ENCODE data around the gene ANAPC4.

Gene ANAPC4

DNA sequence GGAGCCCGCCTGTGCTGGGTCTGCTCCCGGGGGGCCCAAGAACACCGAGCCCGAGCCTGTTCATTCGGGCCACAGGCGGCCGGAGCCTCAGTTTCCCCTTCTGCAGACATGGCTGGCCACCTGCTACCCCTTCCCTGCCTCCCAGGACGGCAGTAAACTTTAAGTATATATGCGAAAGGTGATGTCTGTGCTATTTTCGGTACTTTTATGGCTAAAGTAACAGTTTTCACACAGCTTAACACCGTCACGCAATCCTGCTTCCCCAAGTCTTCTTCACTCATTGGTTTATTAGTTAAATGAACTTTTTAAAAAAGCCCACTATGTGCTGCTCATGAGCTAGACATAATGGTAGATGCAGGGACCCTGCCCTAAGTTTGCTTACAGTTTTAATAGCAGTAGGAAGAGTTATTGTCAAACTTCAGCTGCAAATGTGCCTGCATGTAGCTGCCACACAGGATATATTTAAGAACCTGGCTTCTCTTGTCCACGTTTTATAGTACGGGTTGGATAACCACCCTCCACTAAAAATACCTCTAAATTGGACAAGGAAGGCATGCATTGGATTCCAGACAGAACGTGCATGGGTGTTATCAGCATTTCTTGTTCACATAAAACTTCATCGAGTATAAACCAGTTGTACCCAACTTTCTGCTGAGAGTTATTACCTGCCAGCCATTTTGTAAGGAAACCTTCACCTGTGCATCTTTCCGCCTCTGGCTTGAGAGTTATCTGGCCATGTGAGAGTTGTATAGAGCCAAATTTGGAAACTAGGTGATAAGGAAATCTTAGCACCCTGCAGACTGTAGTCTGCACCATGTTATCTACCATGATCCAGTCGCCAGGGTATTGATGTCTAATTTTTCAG, 741 bp downstream of the ANAPC4 start:
- Histone ChIP-seq H3K9me3 (ENCODE audit: control insufficient read depth, low read length) (no peaks in the 10 kb centered on the region), H3K36me3 (ENCODE audit: control insufficient read depth, insufficient read depth, low read length) (peaks cover 4% of the 10 kb centered on the region), H3K27ac (ENCODE audit: insufficient read depth, low read length, poor library complexity, severe bottlenecking) (peak overlapping the region; percentile 56), H3K4me3 (ENCODE audit: insufficient read depth, low read depth, low read length, poor library complexity, severe bottlenecking) (peak overlapping the region; percentile 91), H3K27me3 (replicated peaks; ENCODE audit: control insufficient read depth, insufficient read depth, low read length, poor library complexity, severe bottlenecking) (no peaks in the 10 kb centered on the region), H3K4me1 (ENCODE audit: control insufficient read depth, insufficient read depth, low read length, poor library complexity, severe bottlenecking) (peaks cover 7% of the 10 kb centered on the region)
- no peak for DNase-seq

DNA sequence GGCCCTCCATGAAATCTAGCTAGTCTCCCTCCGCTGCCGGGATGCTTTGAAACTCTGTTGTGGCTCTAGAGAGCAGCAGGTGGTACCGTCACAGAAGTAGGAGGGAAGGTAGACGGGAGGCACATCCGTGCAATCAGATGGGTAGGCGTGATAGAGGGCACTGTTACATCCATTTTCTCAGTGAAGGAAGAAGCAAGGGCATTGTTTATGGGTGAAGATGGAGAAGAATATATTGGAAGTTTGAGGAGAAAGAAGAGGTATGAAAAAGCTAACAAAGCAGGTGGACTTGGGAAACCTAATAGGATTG, 1.3 kb downstream of the ANAPC4 start:
- H3K4me3 ChIP-seq (ENCODE audit: insufficient read depth, low read depth, low read length, poor library complexity, severe bottlenecking), result no peak overlapping the region
- no peak overlapping the region for H3K27ac ChIP-seq (ENCODE audit: insufficient read depth, low read length, poor library complexity, severe bottlenecking)
- DNase-seq, result no peak
- peaks cover 4% of the 10 kb centered on the region for H3K36me3 ChIP-seq (ENCODE audit: control insufficient read depth, insufficient read depth, low read length)
- peaks cover 7% of the 10 kb centered on the region for H3K4me1 ChIP-seq (ENCODE audit: control insufficient read depth, insufficient read depth, low read length, poor library complexity, severe bottlenecking)
- H3K27me3 ChIP-seq (replicated peaks; ENCODE audit: control insufficient read depth, insufficient read depth, low read length, poor library complexity, severe bottlenecking), result no peaks in the 10 kb centered on the region
- H3K9me3 ChIP-seq (ENCODE audit: control insufficient read depth, low read length), result no peaks in the 10 kb centered on the region

DNA sequence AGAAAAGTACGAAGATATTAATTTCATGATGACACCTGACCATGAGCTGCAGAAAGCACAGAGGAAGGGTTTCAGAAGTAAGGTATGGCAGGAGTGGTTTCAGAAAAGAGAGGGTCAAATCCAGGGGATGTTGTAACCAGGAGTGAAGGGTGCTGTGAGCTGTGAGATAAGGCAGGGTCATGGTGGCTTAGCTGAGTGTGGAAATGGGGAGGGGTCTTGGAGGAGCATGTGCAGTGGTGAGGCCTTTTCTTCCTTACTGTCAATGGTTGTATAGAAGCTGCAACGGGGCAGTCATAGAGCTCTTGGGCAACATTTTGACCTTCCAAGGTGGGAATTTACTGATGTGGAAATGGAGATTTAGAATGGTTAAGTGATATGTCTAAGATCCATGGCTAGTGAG, 2.5 kb downstream of the ANAPC4 start:
- Histone ChIP-seq H3K27ac (ENCODE audit: insufficient read depth, low read length, poor library complexity, severe bottlenecking) (no peak overlapping the region), H3K4me3 (ENCODE audit: insufficient read depth, low read depth, low read length, poor library complexity, severe bottlenecking) (no peak overlapping the region), H3K27me3 (replicated peaks; ENCODE audit: control insufficient read depth, insufficient read depth, low read length, poor library complexity, severe bottlenecking) (no peaks in the 10 kb centered on the region), H3K9me3 (ENCODE audit: control insufficient read depth, low read length) (no peaks in the 10 kb centered on the region), H3K36me3 (ENCODE audit: control insufficient read depth, insufficient read depth, low read length) (peaks cover 11% of the 10 kb centered on the region), H3K4me1 (ENCODE audit: control insufficient read depth, insufficient read depth, low read length, poor library complexity, severe bottlenecking) (peaks cover 7% of the 10 kb centered on the region)
- DNase-seq, result no peak

DNA sequence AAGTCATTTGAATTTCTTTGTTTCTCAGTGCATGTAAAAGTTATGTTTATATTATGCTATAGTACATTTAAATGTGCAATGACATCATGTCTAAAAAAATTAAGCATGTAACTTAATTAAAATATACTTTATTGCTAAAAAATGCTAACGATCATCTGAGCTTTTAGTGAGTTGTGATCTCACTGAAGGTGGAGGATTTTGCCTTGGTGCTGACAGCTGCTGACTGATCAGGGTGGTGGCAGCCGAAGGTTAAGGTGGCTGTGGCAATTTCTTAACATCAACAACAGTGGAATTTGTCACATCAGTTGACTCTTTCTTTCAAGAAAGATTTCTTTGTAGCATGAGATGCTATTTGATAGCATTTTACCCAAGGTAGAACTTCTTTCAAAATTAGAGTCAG, 6.6 kb downstream of the ANAPC4 start:
- Histone ChIP-seq H3K4me1 (ENCODE audit: control insufficient read depth, insufficient read depth, low read length, poor library complexity, severe bottlenecking) (peaks cover 3% of the 10 kb centered on the region), H3K36me3 (ENCODE audit: control insufficient read depth, insufficient read depth, low read length) (peaks cover 23% of the 10 kb centered on the region), H3K27ac (ENCODE audit: insufficient read depth, low read length, poor library complexity, severe bottlenecking) (no peak overlapping the region), H3K4me3 (ENCODE audit: insufficient read depth, low read depth, low read length, poor library complexity, severe bottlenecking) (no peak overlapping the region), H3K9me3 (ENCODE audit: control insufficient read depth, low read length) (no peaks in the 10 kb centered on the region), H3K27me3 (replicated peaks; ENCODE audit: control insufficient read depth, insufficient read depth, low read length, poor library complexity, severe bottlenecking) (no peaks in the 10 kb centered on the region)
- no peak for DNase-seq

DNA sequence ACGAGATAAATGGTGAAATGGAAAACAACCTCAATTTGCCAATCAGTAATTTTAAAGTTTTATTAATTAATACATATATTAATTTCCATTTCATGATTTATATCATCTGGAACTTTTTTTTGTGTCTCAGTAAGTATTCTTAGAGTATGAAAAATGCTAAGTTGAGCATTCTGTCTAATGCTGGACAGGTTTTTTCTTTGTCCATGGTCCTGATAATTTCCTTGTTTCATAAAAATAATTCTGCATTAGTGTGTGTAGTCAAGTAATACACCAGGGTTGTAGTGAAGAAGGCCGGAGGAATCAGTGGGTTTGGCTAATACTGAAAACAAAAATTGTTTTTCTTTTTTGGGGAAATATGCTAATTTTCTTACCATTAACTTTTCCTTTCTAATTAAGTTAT, 9.9 kb downstream of the ANAPC4 start:
- Histone ChIP-seq H3K27ac (ENCODE audit: insufficient read depth, low read length, poor library complexity, severe bottlenecking) (no peak overlapping the region), H3K4me1 (ENCODE audit: control insufficient read depth, insufficient read depth, low read length, poor library complexity, severe bottlenecking) (no peaks in the 10 kb centered on the region), H3K27me3 (replicated peaks; ENCODE audit: control insufficient read depth, insufficient read depth, low read length, poor library complexity, severe bottlenecking) (no peaks in the 10 kb centered on the region), H3K4me3 (ENCODE audit: insufficient read depth, low read depth, low read length, poor library complexity, severe bottlenecking) (no peak overlapping the region), H3K36me3 (ENCODE audit: control insufficient read depth, insufficient read depth, low read length) (peaks cover 49% of the 10 kb centered on the region), H3K9me3 (ENCODE audit: control insufficient read depth, low read length) (no peaks in the 10 kb centered on the region)
- no peak for DNase-seq

DNA sequence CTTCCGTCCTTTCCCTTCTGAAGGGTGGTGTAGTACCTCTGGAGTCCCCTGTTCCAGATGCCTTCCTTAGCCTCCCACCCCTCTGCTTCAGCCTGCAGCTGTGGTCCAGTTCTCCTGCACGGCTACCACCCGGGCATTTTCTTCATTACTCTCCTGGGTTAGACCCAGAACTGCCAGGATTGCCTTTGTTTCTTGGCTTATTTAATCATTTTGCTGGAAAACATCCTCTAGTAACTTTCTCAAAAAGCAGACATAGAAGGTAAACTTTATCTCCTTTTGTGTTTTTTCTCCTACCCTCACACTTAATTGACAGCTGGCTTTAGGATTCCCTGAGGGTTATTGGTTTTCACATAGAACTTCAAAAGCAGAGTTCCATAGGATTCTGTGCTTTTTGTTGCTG, 20.2 kb downstream of the ANAPC4 start:
- Histone ChIP-seq H3K36me3 (ENCODE audit: control insufficient read depth, insufficient read depth, low read length) (peaks cover 77% of the 10 kb centered on the region), H3K27me3 (replicated peaks; ENCODE audit: control insufficient read depth, insufficient read depth, low read length, poor library complexity, severe bottlenecking) (no peaks in the 10 kb centered on the region), H3K27ac (ENCODE audit: insufficient read depth, low read length, poor library complexity, severe bottlenecking) (no peak overlapping the region), H3K4me3 (ENCODE audit: insufficient read depth, low read depth, low read length, poor library complexity, severe bottlenecking) (no peak overlapping the region), H3K4me1 (ENCODE audit: control insufficient read depth, insufficient read depth, low read length, poor library complexity, severe bottlenecking) (no peaks in the 10 kb centered on the region), H3K9me3 (ENCODE audit: control insufficient read depth, low read length) (no peaks in the 10 kb centered on the region)
- DNase-seq, result no peak

DNA sequence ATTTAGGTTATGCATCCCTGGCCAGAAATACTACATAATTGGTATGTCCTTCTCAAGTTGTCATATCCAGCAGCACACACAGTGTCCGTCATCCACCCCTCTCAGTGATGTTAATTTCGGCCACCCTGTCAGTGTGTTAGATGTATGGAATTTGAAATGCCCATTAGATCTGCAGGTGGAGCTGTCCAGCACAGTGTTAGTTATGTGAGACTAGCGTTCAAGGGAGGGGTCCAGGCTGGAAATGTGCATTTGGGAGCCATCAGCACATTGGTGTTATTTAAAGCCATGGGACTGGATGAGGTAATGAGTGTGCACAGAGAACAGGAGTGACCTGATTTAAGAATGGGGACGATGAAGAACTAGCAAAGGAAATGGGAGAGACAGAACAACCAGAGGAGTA, 22.4 kb downstream of the ANAPC4 start:
- Histone ChIP-seq H3K9me3 (ENCODE audit: control insufficient read depth, low read length) (no peaks in the 10 kb centered on the region), H3K36me3 (ENCODE audit: control insufficient read depth, insufficient read depth, low read length) (peaks cover 75% of the 10 kb centered on the region), H3K27me3 (replicated peaks; ENCODE audit: control insufficient read depth, insufficient read depth, low read length, poor library complexity, severe bottlenecking) (no peaks in the 10 kb centered on the region), H3K4me1 (ENCODE audit: control insufficient read depth, insufficient read depth, low read length, poor library complexity, severe bottlenecking) (no peaks in the 10 kb centered on the region), H3K4me3 (ENCODE audit: insufficient read depth, low read depth, low read length, poor library complexity, severe bottlenecking) (no peak overlapping the region), H3K27ac (ENCODE audit: insufficient read depth, low read length, poor library complexity, severe bottlenecking) (no peak overlapping the region)
- DNase-seq, result no peak

DNA sequence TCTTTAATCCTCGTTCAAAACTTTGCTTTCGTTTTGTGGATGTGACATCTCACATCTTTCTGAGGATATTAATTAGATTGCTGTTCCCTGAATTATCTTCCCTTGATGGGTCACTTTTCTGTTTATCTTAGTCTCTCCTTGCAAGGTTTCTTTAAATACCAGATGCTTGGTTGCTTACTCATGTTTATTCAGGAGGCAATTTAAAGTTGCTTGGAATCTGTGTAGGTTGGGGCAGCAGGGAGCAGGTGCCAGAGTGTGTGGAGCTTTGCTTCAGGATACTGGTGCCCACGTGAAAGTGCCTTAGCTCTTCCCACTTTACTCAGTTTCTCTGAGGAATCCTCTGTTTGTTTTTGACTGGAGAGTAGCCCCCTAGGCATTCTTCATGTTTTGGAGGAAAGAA, 24.0 kb downstream of the ANAPC4 start:
- no peaks in the 10 kb centered on the region for H3K4me1 ChIP-seq (ENCODE audit: control insufficient read depth, insufficient read depth, low read length, poor library complexity, severe bottlenecking)
- no peaks in the 10 kb centered on the region for H3K27me3 ChIP-seq (replicated peaks; ENCODE audit: control insufficient read depth, insufficient read depth, low read length, poor library complexity, severe bottlenecking)
- DNase-seq, result no peak
- no peak overlapping the region for H3K4me3 ChIP-seq (ENCODE audit: insufficient read depth, low read depth, low read length, poor library complexity, severe bottlenecking)
- peaks cover 76% of the 10 kb centered on the region for H3K36me3 ChIP-seq (ENCODE audit: control insufficient read depth, insufficient read depth, low read length)
- H3K27ac ChIP-seq (ENCODE audit: insufficient read depth, low read length, poor library complexity, severe bottlenecking), result no peak overlapping the region
- H3K9me3 ChIP-seq (ENCODE audit: control insufficient read depth, low read length), result no peaks in the 10 kb centered on the region

DNA sequence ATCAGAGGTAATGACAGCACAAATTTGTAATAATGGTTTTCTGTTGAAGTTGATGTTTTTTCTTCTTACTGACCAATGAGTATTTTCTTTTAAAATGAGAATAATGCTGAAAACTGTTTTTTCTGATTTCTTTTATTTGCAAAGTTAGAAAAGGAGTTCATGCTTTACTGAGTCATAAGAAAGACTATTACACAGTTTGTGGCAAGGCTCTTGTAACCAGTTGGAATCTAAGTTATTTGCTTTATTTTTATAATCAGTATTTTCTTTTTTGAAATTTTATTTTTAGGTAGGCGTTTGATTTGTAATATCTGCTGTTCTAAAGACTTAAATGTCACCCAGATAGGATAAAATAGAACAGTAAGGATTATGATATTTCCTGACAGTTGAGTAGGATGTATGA, 25.5 kb downstream of the ANAPC4 start:
- Histone ChIP-seq H3K27ac (ENCODE audit: insufficient read depth, low read length, poor library complexity, severe bottlenecking) (no peak overlapping the region), H3K36me3 (ENCODE audit: control insufficient read depth, insufficient read depth, low read length) (peaks cover 75% of the 10 kb centered on the region)

DNA sequence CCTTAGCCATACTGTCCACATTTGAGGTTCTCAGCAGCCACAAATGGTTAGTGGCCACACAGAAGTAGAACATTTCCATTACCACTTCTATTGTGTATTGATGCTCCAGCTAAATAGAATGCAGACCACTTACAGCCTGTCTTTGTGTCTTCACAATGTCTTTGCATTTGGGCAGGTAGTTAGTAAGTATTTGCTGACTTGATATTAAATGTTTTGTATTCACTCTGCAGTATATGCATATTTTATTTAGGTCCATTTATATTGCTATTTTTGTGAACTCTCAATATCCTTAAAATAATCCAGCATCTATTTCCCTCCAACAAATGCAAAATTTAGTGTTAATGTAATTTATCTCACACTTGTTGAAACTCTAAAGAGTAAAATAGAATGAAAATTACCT, 26.6 kb downstream of the ANAPC4 start:
- Histone ChIP-seq H3K27ac (ENCODE audit: insufficient read depth, low read length, poor library complexity, severe bottlenecking) (no peak overlapping the region), H3K27me3 (replicated peaks; ENCODE audit: control insufficient read depth, insufficient read depth, low read length, poor library complexity, severe bottlenecking) (no peaks in the 10 kb centered on the region), H3K4me3 (ENCODE audit: insufficient read depth, low read depth, low read length, poor library complexity, severe bottlenecking) (no peak overlapping the region), H3K4me1 (ENCODE audit: control insufficient read depth, insufficient read depth, low read length, poor library complexity, severe bottlenecking) (no peaks in the 10 kb centered on the region), H3K9me3 (ENCODE audit: control insufficient read depth, low read length) (no peaks in the 10 kb centered on the region), H3K36me3 (ENCODE audit: control insufficient read depth, insufficient read depth, low read length) (peaks cover 76% of the 10 kb centered on the region)
- DNase-seq, result no peak

More for the DNA sequence above, 25.5 kb downstream of the ANAPC4 start:
- no peaks in the 10 kb centered on the region for H3K27me3 ChIP-seq (replicated peaks; ENCODE audit: control insufficient read depth, insufficient read depth, low read length, poor library complexity, severe bottlenecking)
- DNase-seq, result no peak
- no peaks in the 10 kb centered on the region for H3K9me3 ChIP-seq (ENCODE audit: control insufficient read depth, low read length)
- H3K4me3 ChIP-seq (ENCODE audit: insufficient read depth, low read depth, low read length, poor library complexity, severe bottlenecking), result no peak overlapping the region
- no peaks in the 10 kb centered on the region for H3K4me1 ChIP-seq (ENCODE audit: control insufficient read depth, insufficient read depth, low read length, poor library complexity, severe bottlenecking)

Data from effector memory CD4-positive, alpha-beta T cell (primary cell).